ENCODE data around the gene TSPEAR.

The TSPEAR gene

GRCh38 chr21:44547656-44548331 is 163.6 kb downstream of the TSPEAR start:
- no peak overlapping the region for H3K4me3 ChIP-seq (ENCODE audit: control insufficient read depth, low read depth, low read length)
- DNase-seq (ENCODE audit: low read depth): no peak
- TF ChIP-seq CTCF (IDR thresholded peaks at IDR 0.05; ENCODE audit: control insufficient read depth, insufficient read depth, low read depth, low read length, missing control alignments): no peak

GRCh38 chr21:44544566-44544965 is 166.8 kb downstream of the TSPEAR start:
- no peak for DNase-seq (ENCODE audit: low read depth)
- no peak overlapping the region for H3K4me3 ChIP-seq (ENCODE audit: control insufficient read depth, low read depth, low read length)
- no peak for TF ChIP-seq CTCF (IDR thresholded peaks at IDR 0.05; ENCODE audit: control insufficient read depth, insufficient read depth, low read depth, low read length, missing control alignments)

- TF ChIP-seq CTCF (IDR thresholded peaks at IDR 0.05; ENCODE audit: control insufficient read depth, insufficient read depth, low read depth, low read length, missing control alignments): no peak
- DNase-seq (ENCODE audit: low read depth): no peak
- H3K4me3 ChIP-seq (ENCODE audit: control insufficient read depth, low read depth, low read length): no peak overlapping the region
Measured at GRCh38 chr21:44542716-44543115, 168.7 kb downstream of the TSPEAR start.

GRCh38 chr21:44540741-44541288 is 170.6 kb downstream of the TSPEAR start:
- no peak overlapping the region for H3K4me3 ChIP-seq (ENCODE audit: control insufficient read depth, low read depth, low read length)
- DNase-seq (ENCODE audit: low read depth): no peak
- TF ChIP-seq CTCF (IDR thresholded peaks at IDR 0.05; ENCODE audit: control insufficient read depth, insufficient read depth, low read depth, low read length, missing control alignments): no peak

GRCh38 chr21:44539991-44540666 is 171.2 kb downstream of the TSPEAR start, which contains the start of gene KRTAP10-1:
Gene KRTAP10-1, minus strand, starts transcription at chr21:44540195. Its CDS starts 45 bp downstream, at chr21:44540150.
- DNase-seq (ENCODE audit: low read depth): no peak
- H3K4me3 ChIP-seq (ENCODE audit: control insufficient read depth, low read depth, low read length): no peak within 1 kb of the TSS
- no peak for TF ChIP-seq CTCF (IDR thresholded peaks at IDR 0.05; ENCODE audit: control insufficient read depth, insufficient read depth, low read depth, low read length, missing control alignments)

GRCh38 chr21:44539046-44539445 is 172.3 kb downstream of the TSPEAR start:
- no peak for DNase-seq (ENCODE audit: low read depth)
- no peak for TF ChIP-seq CTCF (IDR thresholded peaks at IDR 0.05; ENCODE audit: control insufficient read depth, insufficient read depth, low read depth, low read length, missing control alignments)

More at GRCh38 chr21:44539046-44539445, 172.3 kb downstream of the TSPEAR start:
- H3K4me3 ChIP-seq (ENCODE audit: control insufficient read depth, low read depth, low read length): no peak overlapping the region
